ENCODE measurements around the gene NMNAT3.

GRCh38 chr3:139514741-139515140, 163.0 kb downstream of the NMNAT3 start:
- TF ChIP-seq, protein P1, sequence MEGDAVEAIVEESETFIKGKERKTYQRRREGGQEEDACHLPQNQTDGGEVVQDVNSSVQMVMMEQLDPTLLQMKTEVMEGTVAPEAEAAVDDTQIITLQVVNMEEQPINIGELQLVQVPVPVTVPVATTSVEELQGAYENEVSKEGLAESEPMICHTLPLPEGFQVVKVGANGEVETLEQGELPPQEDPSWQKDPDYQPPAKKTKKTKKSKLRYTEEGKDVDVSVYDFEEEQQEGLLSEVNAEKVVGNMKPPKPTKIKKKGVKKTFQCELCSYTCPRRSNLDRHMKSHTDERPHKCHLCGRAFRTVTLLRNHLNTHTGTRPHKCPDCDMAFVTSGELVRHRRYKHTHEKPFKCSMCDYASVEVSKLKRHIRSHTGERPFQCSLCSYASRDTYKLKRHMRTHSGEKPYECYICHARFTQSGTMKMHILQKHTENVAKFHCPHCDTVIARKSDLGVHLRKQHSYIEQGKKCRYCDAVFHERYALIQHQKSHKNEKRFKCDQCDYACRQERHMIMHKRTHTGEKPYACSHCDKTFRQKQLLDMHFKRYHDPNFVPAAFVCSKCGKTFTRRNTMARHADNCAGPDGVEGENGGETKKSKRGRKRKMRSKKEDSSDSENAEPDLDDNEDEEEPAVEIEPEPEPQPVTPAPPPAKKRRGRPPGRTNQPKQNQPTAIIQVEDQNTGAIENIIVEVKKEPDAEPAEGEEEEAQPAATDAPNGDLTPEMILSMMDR (IDR thresholded peaks at IDR 0.05): no peak
- TF ChIP-seq POLR2A (IDR thresholded peaks at IDR 0.05): no peak
- no peak for TF ChIP-seq POLR2AphosphoS5 (IDR thresholded peaks at IDR 0.05)

Data from stomach (tissue), 4 donors.